CD1c-positive myeloid dendritic cell (primary cell): ENCODE results near the gene RETREG3.
"Not testable (repeated sequence)": the region's sequence is repeated elsewhere in the genome, so short reads cannot be mapped to it uniquely, and the experiment has no call there.

Experiments
- DNase-seq: peaks from one replicate; pipeline ENCODE4 v3.0.0-alpha.2; 2016; ENCODE audit errors: extremely low spot score

Gene RETREG3

GRCh38 chr17:42553161-42553818 is 55.9 kb downstream of the RETREG3 start:
- no peak for DNase-seq

- not testable (repeated sequence) for DNase-seq
Observed at GRCh38 chr17:42552736-42553135, 56.4 kb downstream of the RETREG3 start, which contains the start of gene HSD17B1. Gene HSD17B1, plus strand, starts transcription at chr17:42552923. Its CDS starts 11 bp downstream, at chr17:42552934.

GRCh38 chr17:42548993-42549755 is 60.0 kb downstream of the RETREG3 start:
- no peak for DNase-seq

GRCh38 chr17:42548070-42548837 is 60.9 kb downstream of the RETREG3 start:
- DNase-seq, result peak; percentile 44

- no peak for DNase-seq
Observed at GRCh38 chr17:42547698-42548069, 61.5 kb downstream of the RETREG3 start.

GRCh38 chr17:42547001-42547461 is 62.1 kb downstream of the RETREG3 start:
- no peak for DNase-seq

GRCh38 chr17:42545755-42546505 is 63.2 kb downstream of the RETREG3 start:
- DNase-seq, result not testable (repeated sequence)

GRCh38 chr17:42544874-42545283 is 64.3 kb downstream of the RETREG3 start:
- DNase-seq, result no peak

- no peak for DNase-seq
Observed at GRCh38 chr17:42543190-42544079, 65.7 kb downstream of the RETREG3 start.

GRCh38 chr17:42541041-42541833 is 67.9 kb downstream of the RETREG3 start:
- DNase-seq, result no peak

GRCh38 chr17:42540558-42540957 is 68.6 kb downstream of the RETREG3 start:
- DNase-seq, result not testable (repeated sequence)

- no peak for DNase-seq
Observed at GRCh38 chr17:42538482-42538881, 70.7 kb downstream of the RETREG3 start.

GRCh38 chr17:42537826-42538451 is 71.2 kb downstream of the RETREG3 start:
- DNase-seq, result no peak

GRCh38 chr17:42537156-42537805 is 71.9 kb downstream of the RETREG3 start:
- no peak for DNase-seq

- peak; percentile 71 for DNase-seq
Observed at GRCh38 chr17:42536372-42537155, 72.6 kb downstream of the RETREG3 start.

- peak; percentile 95 for DNase-seq
Observed at GRCh38 chr17:42536048-42536371, 73.2 kb downstream of the RETREG3 start, which contains the start of gene NAGLU. Gene NAGLU, plus strand, starts transcription at chr17:42536241. Its CDS starts 32 bp downstream, at chr17:42536273.

- no peak for DNase-seq
Observed at GRCh38 chr17:42535155-42536047, 73.8 kb downstream of the RETREG3 start.
